ENCODE results near the gene NSD1. TPM values are rescaled to one million over a fixed set of nuclear protein-coding genes. Genes with fewer than 3 reads are reported as not detected.

NSD1 gene
- total RNA-seq, 4 donors from 2014 or later: 46.4 to 112 (median 50.1) TPM

DNA sequence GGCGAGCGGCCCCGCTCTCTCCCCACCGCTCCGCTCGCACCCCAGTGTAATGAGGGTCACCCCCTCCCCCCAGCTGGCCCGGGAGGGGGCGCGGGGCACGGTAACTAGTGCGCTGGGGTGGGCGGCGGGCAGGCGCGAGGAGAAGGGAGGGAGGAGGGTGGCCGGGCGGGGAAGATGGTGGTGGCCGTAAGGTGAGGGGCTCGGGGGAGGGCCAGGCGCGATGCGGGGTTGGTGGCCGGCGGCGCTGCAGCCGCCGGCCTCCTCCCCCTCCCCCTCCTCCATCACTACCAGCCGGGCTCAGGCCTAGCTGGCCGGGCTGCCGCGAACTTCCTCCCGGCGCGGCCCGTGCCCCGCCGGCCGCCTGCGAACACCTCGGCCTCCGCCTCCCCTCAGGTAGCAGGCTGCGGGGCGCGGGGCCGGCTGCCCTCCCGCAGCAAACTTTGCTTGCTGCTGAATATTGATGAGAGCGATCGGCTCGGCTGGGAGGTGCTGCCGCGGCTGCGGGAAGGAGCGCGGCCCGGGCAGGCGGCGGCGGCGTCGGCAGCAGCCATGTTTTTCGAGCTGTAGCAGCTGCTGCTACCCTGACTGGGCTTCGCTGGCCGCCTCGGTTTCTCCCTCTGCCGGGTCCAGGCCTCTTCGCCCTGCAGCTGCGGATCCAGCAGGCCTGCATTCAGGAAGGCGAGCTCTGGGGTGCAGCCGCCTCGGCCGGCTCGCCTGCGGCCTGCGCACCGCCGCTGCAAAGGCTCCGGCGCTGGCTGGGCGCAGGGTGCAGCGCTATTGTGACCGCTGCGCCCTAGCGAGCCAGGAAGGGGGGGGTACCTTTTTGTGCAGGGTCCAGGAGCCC is 502 bp downstream of the NSD1 start:
- Histone ChIP-seq H3K4me1 (peaks cover 8 to 39% (median 23%) of the 10 kb centered on the region in 4 donors), H3K36me3 (peaks cover 0 to 29% (median 0%) of the 10 kb centered on the region in 3 donors)

GRCh38 chr5:177134697-177135225 is 1.2 kb downstream of the NSD1 start:
- H3K9me3 ChIP-seq: no peaks in the 10 kb centered on the region
- H3K4me1 ChIP-seq: peaks cover 8 to 46% (median 23%) of the 10 kb centered on the region in 4 donors
- TF ChIP-seq CTCF (IDR thresholded peaks at IDR 0.05) (no peak), POLR2A (IDR thresholded peaks at IDR 0.05) (no peak)
- no peaks in the 10 kb centered on the region for H3K27me3 ChIP-seq
- H3K27ac ChIP-seq: peak overlapping the region; percentile 86 to 94 (median 92)
- peaks cover 0 to 30% (median 0%) of the 10 kb centered on the region in 3 donors for H3K36me3 ChIP-seq
- DNase-seq: peak in 1 of 3 donors; percentile 33
- peak overlapping the region; percentile 70 to 89 (median 77) for H3K4me3 ChIP-seq

More for the DNA sequence above, 502 bp downstream of the NSD1 start:
- H3K9me3 ChIP-seq: no peaks in the 10 kb centered on the region
- peak overlapping the region; percentile 86 to 94 (median 92) for H3K27ac ChIP-seq
- DNase-seq: peak in 2 of 3 donors; percentile 67 to 79
- H3K4me3 ChIP-seq: peak overlapping the region; percentile 70 to 89 (median 77)
- no peaks in the 10 kb centered on the region for H3K27me3 ChIP-seq
- TF ChIP-seq CTCF (IDR thresholded peaks at IDR 0.05) (no peak), POLR2A (IDR thresholded peaks at IDR 0.05) (peak in 1 of 2 donors; percentile 16)

- Histone ChIP-seq H3K27me3 (no peaks in the 10 kb centered on the region), H3K4me1 (peaks cover 3 to 48% (median 11%) of the 10 kb centered on the region in 4 donors), H3K9me3 (no peaks in the 10 kb centered on the region), H3K4me3 (no peak overlapping the region), H3K36me3 (peaks cover 0 to 64% (median 0%) of the 10 kb centered on the region in 3 donors), H3K27ac (no peak overlapping the region)
- peak in 1 of 3 donors; percentile 10 for DNase-seq
- TF ChIP-seq POLR2A (IDR thresholded peaks at IDR 0.05) (no peak), CTCF (IDR thresholded peaks at IDR 0.05) (no peak)
These were observed 6.7 kb downstream of the NSD1 start for GRCh38 chr5:177140312-177140711.

DNA sequence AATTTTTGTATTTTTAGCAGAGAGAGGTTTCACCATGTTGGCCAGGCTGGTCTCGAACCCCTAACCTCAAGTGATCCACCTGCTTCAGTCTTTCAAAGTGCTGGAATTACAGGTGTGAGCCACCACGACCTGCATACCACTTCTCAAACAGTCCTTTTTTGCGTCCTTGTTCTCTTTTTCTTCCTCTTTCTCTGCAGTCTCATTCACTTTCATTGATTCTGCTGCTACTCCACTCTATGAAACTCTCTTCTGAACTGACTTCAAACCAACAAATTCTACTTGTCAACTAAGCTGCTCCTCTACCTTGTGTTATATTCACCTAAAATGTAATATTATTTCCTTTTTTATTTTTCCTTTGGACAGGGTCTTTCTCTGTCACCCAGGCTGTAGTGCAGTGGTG is 7.9 kb downstream of the NSD1 start:
- Histone ChIP-seq H3K4me1 (peaks cover 0 to 36% (median 5%) of the 10 kb centered on the region in 4 donors), H3K4me3 (no peak overlapping the region), H3K27me3 (no peaks in the 10 kb centered on the region), H3K9me3 (no peaks in the 10 kb centered on the region), H3K27ac (no peak overlapping the region), H3K36me3 (peaks cover 0 to 64% (median 0%) of the 10 kb centered on the region in 3 donors)
- TF ChIP-seq POLR2A (IDR thresholded peaks at IDR 0.05) (no peak), CTCF (IDR thresholded peaks at IDR 0.05) (no peak)
- no peak for DNase-seq

- Histone ChIP-seq H3K27ac (no peak overlapping the region), H3K4me1 (peaks cover 0 to 30% (median 2%) of the 10 kb centered on the region in 4 donors), H3K27me3 (no peaks in the 10 kb centered on the region), H3K36me3 (peaks cover 0 to 69% (median 0%) of the 10 kb centered on the region in 3 donors), H3K4me3 (no peak overlapping the region), H3K9me3 (no peaks in the 10 kb centered on the region)
- DNase-seq: peak in 1 of 3 donors; percentile 14
- TF ChIP-seq POLR2A (IDR thresholded peaks at IDR 0.05) (no peak), CTCF (IDR thresholded peaks at IDR 0.05) (no peak)
These were observed 8.6 kb downstream of the NSD1 start for GRCh38 chr5:177142098-177142611.
